ENCODE measurements around the gene CAVIN4.

DNA sequence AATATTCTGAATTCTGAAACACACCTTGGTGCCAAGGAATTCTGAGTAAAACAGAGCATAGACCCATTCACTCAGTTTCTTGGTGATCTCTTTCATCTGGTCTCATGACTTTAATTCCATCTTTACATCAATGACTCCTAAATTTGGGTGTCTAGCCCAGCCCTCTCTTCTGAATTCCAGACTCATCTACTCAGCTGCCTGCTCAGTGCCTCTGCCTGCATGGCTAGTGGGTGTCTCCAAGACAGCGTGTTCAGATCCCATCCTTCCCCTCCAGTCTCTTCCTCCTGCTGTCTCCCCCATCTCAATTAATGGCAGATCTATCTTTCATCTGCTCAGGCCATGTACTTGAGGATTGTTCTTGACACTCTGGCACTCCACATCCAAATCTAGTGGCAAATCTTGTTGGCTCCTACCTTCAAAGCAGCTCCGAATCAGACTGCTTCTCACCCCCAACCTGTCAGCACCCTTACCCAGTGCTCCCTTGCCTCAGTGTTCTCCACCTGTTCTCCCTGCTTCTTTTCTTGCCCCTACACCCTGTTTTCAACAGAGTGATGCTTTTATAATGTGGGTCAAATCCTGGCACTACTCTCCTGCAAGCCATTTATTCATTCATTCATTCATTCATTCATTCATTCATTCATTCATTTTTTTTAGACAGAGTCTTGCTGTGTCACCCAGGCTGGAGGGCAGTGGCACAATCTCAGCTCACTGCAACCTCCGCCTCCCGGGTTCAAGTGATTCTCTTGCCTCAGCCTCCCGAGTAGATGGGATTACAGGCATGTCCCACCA, 5.3 kb downstream of the CAVIN4 start:
- TF ChIP-seq POLR2A (IDR thresholded peaks at IDR 0.05; ENCODE audit: low read depth, low read length) (no peak), POLR2AphosphoS5 (IDR thresholded peaks at IDR 0.05; ENCODE audit: low read depth, low read length) (no peak), TAF1 (IDR thresholded peaks at IDR 0.05; ENCODE audit: borderline replicate concordance, low read depth, low read length) (no peak)

Measured in GM12892 (cell line).